Measurements from ENCODE around the gene MAP3K20.

DNA sequence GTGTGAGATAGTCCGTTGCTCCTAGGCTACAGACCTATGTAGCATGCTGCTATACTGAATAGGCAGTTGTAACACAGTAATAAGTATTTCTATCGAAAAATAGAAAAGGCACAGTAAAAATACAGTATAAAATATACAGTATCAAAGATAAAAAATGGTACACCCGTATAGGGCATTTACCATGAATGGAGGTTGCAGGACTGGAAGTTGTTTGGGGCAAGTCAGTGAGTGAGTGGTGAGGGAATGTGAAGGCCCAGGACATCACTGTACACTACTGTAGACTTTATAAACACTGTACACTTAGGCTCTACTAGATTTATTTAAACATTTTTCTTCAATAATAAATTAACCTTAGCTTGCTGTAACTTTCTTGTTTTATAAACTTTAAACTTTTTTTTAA is 3.5 kb downstream of the MAP3K20 start:
- TF ChIP-seq RFX5 (IDR thresholded peaks at IDR 0.05; ENCODE audit: low read depth, low read length) (no peak), RAD21 (IDR thresholded peaks at IDR 0.05; ENCODE audit: low read length) (no peak), NFE2L2 (IDR thresholded peaks at IDR 0.05; ENCODE audit: low read depth, low read length) (no peak), BHLHE40 (IDR thresholded peaks at IDR 0.05; ENCODE audit: low read depth, low read length) (no peak), RCOR1 (IDR thresholded peaks at IDR 0.05; ENCODE audit: insufficient replicate concordance, low read length) (no peak), POLR2A (IDR thresholded peaks at IDR 0.05; ENCODE audit: low read depth, low read length) (no peak), MAFK (IDR thresholded peaks at IDR 0.05; ENCODE audit: low read depth, low read length) (no peak), SMC3 (IDR thresholded peaks at IDR 0.05; ENCODE audit: low read depth, low read length) (no peak), CEBPB (IDR thresholded peaks at IDR 0.05; ENCODE audit: low read depth, low read length) (no peak)
- TF ChIP-seq, protein P1, sequence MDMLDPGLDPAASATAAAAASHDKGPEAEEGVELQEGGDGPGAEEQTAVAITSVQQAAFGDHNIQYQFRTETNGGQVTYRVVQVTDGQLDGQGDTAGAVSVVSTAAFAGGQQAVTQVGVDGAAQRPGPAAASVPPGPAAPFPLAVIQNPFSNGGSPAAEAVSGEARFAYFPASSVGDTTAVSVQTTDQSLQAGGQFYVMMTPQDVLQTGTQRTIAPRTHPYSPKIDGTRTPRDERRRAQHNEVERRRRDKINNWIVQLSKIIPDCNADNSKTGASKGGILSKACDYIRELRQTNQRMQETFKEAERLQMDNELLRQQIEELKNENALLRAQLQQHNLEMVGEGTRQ (IDR thresholded peaks at IDR 0.05; ENCODE audit: low read depth, low read length) = no peak
- TF ChIP-seq, protein P2, sequence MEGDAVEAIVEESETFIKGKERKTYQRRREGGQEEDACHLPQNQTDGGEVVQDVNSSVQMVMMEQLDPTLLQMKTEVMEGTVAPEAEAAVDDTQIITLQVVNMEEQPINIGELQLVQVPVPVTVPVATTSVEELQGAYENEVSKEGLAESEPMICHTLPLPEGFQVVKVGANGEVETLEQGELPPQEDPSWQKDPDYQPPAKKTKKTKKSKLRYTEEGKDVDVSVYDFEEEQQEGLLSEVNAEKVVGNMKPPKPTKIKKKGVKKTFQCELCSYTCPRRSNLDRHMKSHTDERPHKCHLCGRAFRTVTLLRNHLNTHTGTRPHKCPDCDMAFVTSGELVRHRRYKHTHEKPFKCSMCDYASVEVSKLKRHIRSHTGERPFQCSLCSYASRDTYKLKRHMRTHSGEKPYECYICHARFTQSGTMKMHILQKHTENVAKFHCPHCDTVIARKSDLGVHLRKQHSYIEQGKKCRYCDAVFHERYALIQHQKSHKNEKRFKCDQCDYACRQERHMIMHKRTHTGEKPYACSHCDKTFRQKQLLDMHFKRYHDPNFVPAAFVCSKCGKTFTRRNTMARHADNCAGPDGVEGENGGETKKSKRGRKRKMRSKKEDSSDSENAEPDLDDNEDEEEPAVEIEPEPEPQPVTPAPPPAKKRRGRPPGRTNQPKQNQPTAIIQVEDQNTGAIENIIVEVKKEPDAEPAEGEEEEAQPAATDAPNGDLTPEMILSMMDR (conservative IDR thresholded peaks at IDR 0.05; ENCODE audit: low read depth, low read length) = no peak
- TF ChIP-seq, protein P3, sequence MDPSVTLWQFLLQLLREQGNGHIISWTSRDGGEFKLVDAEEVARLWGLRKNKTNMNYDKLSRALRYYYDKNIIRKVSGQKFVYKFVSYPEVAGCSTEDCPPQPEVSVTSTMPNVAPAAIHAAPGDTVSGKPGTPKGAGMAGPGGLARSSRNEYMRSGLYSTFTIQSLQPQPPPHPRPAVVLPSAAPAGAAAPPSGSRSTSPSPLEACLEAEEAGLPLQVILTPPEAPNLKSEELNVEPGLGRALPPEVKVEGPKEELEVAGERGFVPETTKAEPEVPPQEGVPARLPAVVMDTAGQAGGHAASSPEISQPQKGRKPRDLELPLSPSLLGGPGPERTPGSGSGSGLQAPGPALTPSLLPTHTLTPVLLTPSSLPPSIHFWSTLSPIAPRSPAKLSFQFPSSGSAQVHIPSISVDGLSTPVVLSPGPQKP (IDR thresholded peaks at IDR 0.05; ENCODE audit: borderline replicate concordance, low read depth, low read length) = no peak
